ENCODE data around the gene SOX9.

SOX9 gene

DNA sequence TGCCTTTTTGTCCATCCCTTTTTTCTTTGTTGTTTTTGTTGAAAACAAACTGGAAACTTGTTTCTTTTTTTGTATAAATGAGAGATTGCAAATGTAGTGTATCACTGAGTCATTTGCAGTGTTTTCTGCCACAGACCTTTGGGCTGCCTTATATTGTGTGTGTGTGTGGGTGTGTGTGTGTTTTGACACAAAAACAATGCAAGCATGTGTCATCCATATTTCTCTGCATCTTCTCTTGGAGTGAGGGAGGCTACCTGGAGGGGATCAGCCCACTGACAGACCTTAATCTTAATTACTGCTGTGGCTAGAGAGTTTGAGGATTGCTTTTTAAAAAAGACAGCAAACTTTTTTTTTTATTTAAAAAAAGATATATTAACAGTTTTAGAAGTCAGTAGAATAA is 4.9 kb downstream of the SOX9 start:
- H3K4me1 ChIP-seq (ENCODE audit: control insufficient read depth in 1 of 2, insufficient read depth in 2 of 2, low read length in 2 of 2), result peaks cover 9 to 20% of the 10 kb centered on the region in 2 donors
- no peaks in the 10 kb centered on the region for H3K27me3 ChIP-seq (ENCODE audit: control insufficient read depth in 1 of 2, insufficient read depth in 2 of 2, low read length in 2 of 2)
- no peak overlapping the region for H3K27ac ChIP-seq (ENCODE audit: low read depth, low read length)
- peaks cover 7 to 10% of the 10 kb centered on the region in 2 donors for H3K36me3 ChIP-seq (ENCODE audit: control insufficient read depth in 1 of 2, insufficient read depth in 2 of 2, low read length in 2 of 2)
- no peaks in the 10 kb centered on the region for H3K9me3 ChIP-seq (ENCODE audit: control insufficient read depth in 1 of 2, low read length in 2 of 2)
- no peak overlapping the region for H3K9ac ChIP-seq (ENCODE audit: low read depth in 1 of 2, low read length in 2 of 2)
- no peak overlapping the region for H3K4me3 ChIP-seq (ENCODE audit: low read depth in 1 of 2, low read length in 2 of 2)

DNA sequence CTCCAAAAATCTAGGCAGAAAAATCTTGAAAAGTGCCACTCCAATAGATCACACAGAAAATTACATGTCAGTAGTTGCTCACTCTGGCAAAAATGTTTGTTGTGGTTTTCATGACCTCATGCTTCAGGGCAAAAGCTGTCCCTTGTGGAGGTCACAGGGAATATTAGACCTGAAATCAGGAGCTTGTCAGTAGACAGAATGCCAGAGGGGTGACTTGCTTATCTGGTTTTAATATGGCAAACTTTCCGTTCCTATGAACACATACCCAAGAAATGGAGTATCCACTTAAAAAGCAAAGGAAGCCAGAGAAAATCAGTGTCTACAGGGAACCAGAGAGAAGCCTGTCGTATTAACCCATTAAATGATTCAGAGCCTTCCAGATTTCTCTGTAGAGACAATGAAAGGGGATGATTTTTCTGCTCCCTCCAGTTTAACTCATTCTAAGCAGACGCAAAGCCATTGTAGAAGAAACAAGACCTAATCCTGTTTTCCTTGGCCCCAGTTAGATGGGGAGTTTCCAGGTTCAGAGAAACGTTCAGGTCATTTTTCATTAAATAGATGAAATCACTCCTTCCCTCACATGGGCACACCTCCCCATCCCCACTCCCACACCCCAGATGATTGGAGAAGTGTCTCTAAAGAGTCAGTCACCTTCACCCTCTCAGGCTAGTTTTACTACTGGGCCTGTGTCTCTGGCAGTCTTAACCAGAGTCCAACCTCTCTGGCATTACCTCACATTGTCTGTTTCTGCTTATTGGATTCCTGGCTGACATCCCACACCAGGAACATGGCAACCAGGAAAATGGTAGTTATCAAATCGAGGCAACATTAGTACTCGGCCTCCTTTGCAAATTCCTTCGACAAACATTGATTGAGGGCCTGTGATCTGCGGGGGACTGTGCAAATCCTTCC is 6.0 kb downstream of the SOX9 start:
- Histone ChIP-seq H3K9me3 (ENCODE audit: control insufficient read depth in 1 of 2, low read length in 2 of 2) (no peaks in the 10 kb centered on the region), H3K36me3 (ENCODE audit: control insufficient read depth in 1 of 2, insufficient read depth in 2 of 2, low read length in 2 of 2) (peaks cover 7 to 10% of the 10 kb centered on the region in 2 donors), H3K27me3 (ENCODE audit: control insufficient read depth in 1 of 2, insufficient read depth in 2 of 2, low read length in 2 of 2) (no peaks in the 10 kb centered on the region), H3K4me1 (ENCODE audit: control insufficient read depth in 1 of 2, insufficient read depth in 2 of 2, low read length in 2 of 2) (peaks cover 7 to 20% of the 10 kb centered on the region in 2 donors), H3K9ac (ENCODE audit: low read depth in 1 of 2, low read length in 2 of 2) (no peak overlapping the region), H3K4me3 (ENCODE audit: low read depth in 1 of 2, low read length in 2 of 2) (no peak overlapping the region), H3K27ac (ENCODE audit: low read depth, low read length) (no peak overlapping the region)

DNA sequence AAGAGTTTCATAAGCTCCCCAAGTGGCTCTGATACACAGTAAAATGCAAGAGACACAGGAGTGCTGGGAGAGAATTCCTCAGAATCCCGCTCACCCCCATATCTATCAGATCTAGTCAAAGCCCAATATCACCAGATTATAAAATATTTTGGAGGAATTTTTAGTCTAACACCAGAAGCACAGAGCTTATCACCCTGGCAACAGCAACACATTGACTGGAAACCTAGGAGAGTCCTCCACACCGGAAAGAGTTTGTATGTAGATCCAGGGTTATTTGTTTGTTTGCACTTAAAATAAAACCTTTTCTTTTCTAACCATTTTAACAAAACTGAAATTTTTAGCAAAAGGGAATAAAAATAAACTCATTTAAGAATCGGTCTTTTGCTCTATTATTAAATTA is 7.2 kb downstream of the SOX9 start:
- H3K9ac ChIP-seq (ENCODE audit: low read depth in 1 of 2, low read length in 2 of 2), result no peak overlapping the region
- no peaks in the 10 kb centered on the region for H3K9me3 ChIP-seq (ENCODE audit: control insufficient read depth in 1 of 2, low read length in 2 of 2)
- H3K4me1 ChIP-seq (ENCODE audit: control insufficient read depth in 1 of 2, insufficient read depth in 2 of 2, low read length in 2 of 2), result peaks cover 7 to 20% of the 10 kb centered on the region in 2 donors
- no peaks in the 10 kb centered on the region for H3K27me3 ChIP-seq (ENCODE audit: control insufficient read depth in 1 of 2, insufficient read depth in 2 of 2, low read length in 2 of 2)
- no peak overlapping the region for H3K4me3 ChIP-seq (ENCODE audit: low read depth in 1 of 2, low read length in 2 of 2)
- H3K27ac ChIP-seq (ENCODE audit: low read depth, low read length), result no peak overlapping the region
- H3K36me3 ChIP-seq (ENCODE audit: control insufficient read depth in 1 of 2, insufficient read depth in 2 of 2, low read length in 2 of 2), result peaks cover 4 to 10% of the 10 kb centered on the region in 2 donors

- H3K4me3 ChIP-seq (ENCODE audit: low read depth in 1 of 2, low read length in 2 of 2), result no peak overlapping the region
- peaks cover 0 to 20% of the 10 kb centered on the region in 2 donors for H3K4me1 ChIP-seq (ENCODE audit: control insufficient read depth in 1 of 2, insufficient read depth in 2 of 2, low read length in 2 of 2)
- H3K27me3 ChIP-seq (ENCODE audit: control insufficient read depth in 1 of 2, insufficient read depth in 2 of 2, low read length in 2 of 2), result peaks cover 0 to 3% of the 10 kb centered on the region in 2 donors
- no peaks in the 10 kb centered on the region for H3K36me3 ChIP-seq (ENCODE audit: control insufficient read depth in 1 of 2, insufficient read depth in 2 of 2, low read length in 2 of 2)
- no peak overlapping the region for H3K27ac ChIP-seq (ENCODE audit: low read depth, low read length)
- no peaks in the 10 kb centered on the region for H3K9me3 ChIP-seq (ENCODE audit: control insufficient read depth in 1 of 2, low read length in 2 of 2)
- H3K9ac ChIP-seq (ENCODE audit: low read depth in 1 of 2, low read length in 2 of 2), result no peak overlapping the region
Observed at GRCh38 chr17:72134608-72135394, 14.0 kb downstream of the SOX9 start.

DNA sequence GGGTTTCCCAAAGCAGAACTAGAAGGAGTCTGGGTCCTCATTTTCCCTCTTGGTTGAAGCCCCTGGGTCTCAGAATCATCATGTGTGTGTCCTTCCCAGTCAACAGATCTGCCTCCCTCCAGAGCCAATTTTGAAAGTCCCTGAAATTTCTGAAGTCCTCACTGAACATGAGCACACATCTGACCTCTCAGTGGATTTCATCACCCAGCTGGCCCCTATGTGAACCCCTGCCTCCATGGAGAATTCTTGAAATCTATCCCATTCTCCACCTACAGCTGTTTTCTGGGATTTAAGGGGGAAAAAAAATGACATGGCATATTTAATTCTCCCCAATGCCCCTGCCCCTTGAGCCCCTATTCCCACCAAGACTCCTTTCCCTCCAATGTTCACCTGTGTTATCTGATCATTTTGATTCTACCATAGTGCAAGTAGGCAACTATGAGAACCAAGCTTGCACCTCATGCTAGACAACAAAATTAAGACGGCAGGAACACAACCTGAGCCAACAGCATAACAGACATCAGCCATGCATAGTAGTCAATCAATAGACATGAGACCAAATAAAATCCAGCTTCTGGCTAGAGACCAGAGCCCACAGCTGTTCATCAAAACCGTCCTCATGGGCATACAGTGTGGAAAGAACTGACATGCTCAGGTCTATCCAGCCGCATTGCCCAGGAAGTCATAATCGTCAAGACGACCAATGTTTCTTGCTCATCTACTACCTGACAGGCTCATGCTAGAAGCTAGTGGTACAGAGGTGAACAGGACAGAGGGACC is 14.9 kb downstream of the SOX9 start:
- Histone ChIP-seq H3K36me3 (ENCODE audit: control insufficient read depth in 1 of 2, insufficient read depth in 2 of 2, low read length in 2 of 2) (no peaks in the 10 kb centered on the region), H3K27ac (ENCODE audit: low read depth, low read length) (no peak overlapping the region), H3K9me3 (ENCODE audit: control insufficient read depth in 1 of 2, low read length in 2 of 2) (no peaks in the 10 kb centered on the region), H3K4me3 (ENCODE audit: low read depth in 1 of 2, low read length in 2 of 2) (no peak overlapping the region), H3K4me1 (ENCODE audit: control insufficient read depth in 1 of 2, insufficient read depth in 2 of 2, low read length in 2 of 2) (peaks cover 0 to 20% of the 10 kb centered on the region in 2 donors), H3K27me3 (ENCODE audit: control insufficient read depth in 1 of 2, insufficient read depth in 2 of 2, low read length in 2 of 2) (peaks cover 0 to 3% of the 10 kb centered on the region in 2 donors), H3K9ac (ENCODE audit: low read depth in 1 of 2, low read length in 2 of 2) (no peak overlapping the region)

- H3K9ac ChIP-seq (ENCODE audit: low read depth in 1 of 2, low read length in 2 of 2), result no peak overlapping the region
- peaks cover 0 to 20% of the 10 kb centered on the region in 2 donors for H3K4me1 ChIP-seq (ENCODE audit: control insufficient read depth in 1 of 2, insufficient read depth in 2 of 2, low read length in 2 of 2)
- H3K27me3 ChIP-seq (ENCODE audit: control insufficient read depth in 1 of 2, insufficient read depth in 2 of 2, low read length in 2 of 2), result peaks cover 0 to 3% of the 10 kb centered on the region in 2 donors
- H3K4me3 ChIP-seq (ENCODE audit: low read depth in 1 of 2, low read length in 2 of 2), result no peak overlapping the region
- no peak overlapping the region for H3K27ac ChIP-seq (ENCODE audit: low read depth, low read length)
- H3K9me3 ChIP-seq (ENCODE audit: control insufficient read depth in 1 of 2, low read length in 2 of 2), result no peaks in the 10 kb centered on the region
- H3K36me3 ChIP-seq (ENCODE audit: control insufficient read depth in 1 of 2, insufficient read depth in 2 of 2, low read length in 2 of 2), result no peaks in the 10 kb centered on the region
Observed at GRCh38 chr17:72136692-72137091, 15.9 kb downstream of the SOX9 start.

DNA sequence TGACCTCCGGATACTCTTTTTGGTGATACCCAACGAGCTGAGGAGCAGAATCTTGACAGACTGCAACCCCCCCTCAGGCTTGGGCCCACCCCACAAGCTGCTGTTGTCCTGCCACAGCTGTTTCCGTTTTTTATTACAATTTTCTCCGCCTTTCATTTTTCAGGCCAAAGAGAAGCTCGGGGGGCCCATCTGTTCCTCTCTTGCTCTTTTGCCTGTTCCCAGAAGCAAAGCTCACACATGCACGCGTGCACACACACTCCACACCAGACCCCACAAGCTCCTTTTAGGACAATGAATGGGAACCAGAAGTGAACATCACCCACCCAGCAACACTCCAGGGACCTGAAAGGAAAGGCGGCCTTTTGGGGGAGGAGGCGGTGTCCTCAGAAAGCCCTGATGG is 16.3 kb downstream of the SOX9 start:
- H3K36me3 ChIP-seq (ENCODE audit: control insufficient read depth in 1 of 2, insufficient read depth in 2 of 2, low read length in 2 of 2), result no peaks in the 10 kb centered on the region
- H3K4me3 ChIP-seq (ENCODE audit: low read depth in 1 of 2, low read length in 2 of 2), result no peak overlapping the region
- peaks cover 0 to 20% of the 10 kb centered on the region in 2 donors for H3K4me1 ChIP-seq (ENCODE audit: control insufficient read depth in 1 of 2, insufficient read depth in 2 of 2, low read length in 2 of 2)
- no peaks in the 10 kb centered on the region for H3K9me3 ChIP-seq (ENCODE audit: control insufficient read depth in 1 of 2, low read length in 2 of 2)
- no peak overlapping the region for H3K27ac ChIP-seq (ENCODE audit: low read depth, low read length)
- peaks cover 0 to 3% of the 10 kb centered on the region in 2 donors for H3K27me3 ChIP-seq (ENCODE audit: control insufficient read depth in 1 of 2, insufficient read depth in 2 of 2, low read length in 2 of 2)
- no peak overlapping the region for H3K9ac ChIP-seq (ENCODE audit: low read depth in 1 of 2, low read length in 2 of 2)

GRCh38 chr17:72139212-72139611 is 18.4 kb downstream of the SOX9 start:
- no peak overlapping the region for H3K27ac ChIP-seq (ENCODE audit: low read depth, low read length)
- H3K27me3 ChIP-seq (ENCODE audit: control insufficient read depth in 1 of 2, insufficient read depth in 2 of 2, low read length in 2 of 2), result no peaks in the 10 kb centered on the region
- H3K4me3 ChIP-seq (ENCODE audit: low read depth in 1 of 2, low read length in 2 of 2), result no peak overlapping the region
- H3K4me1 ChIP-seq (ENCODE audit: control insufficient read depth in 1 of 2, insufficient read depth in 2 of 2, low read length in 2 of 2), result peaks cover 3 to 23% of the 10 kb centered on the region in 2 donors
- no peaks in the 10 kb centered on the region for H3K9me3 ChIP-seq (ENCODE audit: control insufficient read depth in 1 of 2, low read length in 2 of 2)
- no peaks in the 10 kb centered on the region for H3K36me3 ChIP-seq (ENCODE audit: control insufficient read depth in 1 of 2, insufficient read depth in 2 of 2, low read length in 2 of 2)
- H3K9ac ChIP-seq (ENCODE audit: low read depth in 1 of 2, low read length in 2 of 2), result no peak overlapping the region

GRCh38 chr17:72141336-72141735 is 20.5 kb downstream of the SOX9 start:
- no peaks in the 10 kb centered on the region for H3K27me3 ChIP-seq (ENCODE audit: control insufficient read depth in 1 of 2, insufficient read depth in 2 of 2, low read length in 2 of 2)
- H3K9ac ChIP-seq (ENCODE audit: low read depth in 1 of 2, low read length in 2 of 2), result no peak overlapping the region
- no peak overlapping the region for H3K27ac ChIP-seq (ENCODE audit: low read depth, low read length)
- H3K4me1 ChIP-seq (ENCODE audit: control insufficient read depth in 1 of 2, insufficient read depth in 2 of 2, low read length in 2 of 2), result peaks cover 3 to 12% of the 10 kb centered on the region in 2 donors
- no peaks in the 10 kb centered on the region for H3K9me3 ChIP-seq (ENCODE audit: control insufficient read depth in 1 of 2, low read length in 2 of 2)
- no peak overlapping the region for H3K4me3 ChIP-seq (ENCODE audit: low read depth in 1 of 2, low read length in 2 of 2)
- H3K36me3 ChIP-seq (ENCODE audit: control insufficient read depth in 1 of 2, insufficient read depth in 2 of 2, low read length in 2 of 2), result no peaks in the 10 kb centered on the region

Measured in duodenal mucosa (tissue), 2 donors.